ENCODE data around the gene TMOD4.
A peak's percentile ranks its signal among the peaks of the same experiment; 100 is the strongest.
"Not testable (repeated sequence)": the region's sequence is repeated elsewhere in the genome, so short reads cannot be mapped to it uniquely, and the experiment has no call there.

TMOD4 gene

GRCh38 chr1:151175863-151176262 is at the start of gene TMOD4:
TMOD4 (minus strand) TSS chr1:151175981; CDS start chr1:151174875, 1,106 bp downstream.
- Mint-ChIP-seq H3K27me3 (no peaks in the 10 kb centered on the region), H3K36me3 (ENCODE audit: low read depth) (peaks cover 90% of the 10 kb centered on the region), H3K4me1 (ENCODE audit: low read depth) (peaks cover 13% of the 10 kb centered on the region), H3K9me3 (no peaks in the 10 kb centered on the region), H3K27ac (peak within 1 kb of the TSS; percentile 26), H3K4me3 (no peak within 1 kb of the TSS)
- intact Hi-C loops (cut with micrococcal nuclease) = no loop called here

GRCh38 chr1:151222130-151222529 is 46.3 kb upstream of the TMOD4 start:
- Mint-ChIP-seq H3K27me3 (no peaks in the 10 kb centered on the region), H3K27ac (no peak overlapping the region), H3K9me3 (no peaks in the 10 kb centered on the region), H3K36me3 (ENCODE audit: low read depth) (peaks cover 89% of the 10 kb centered on the region), H3K4me3 (no peak overlapping the region), H3K4me1 (ENCODE audit: low read depth) (no peaks in the 10 kb centered on the region)
- intact Hi-C loops (cut with micrococcal nuclease) = no loop called here

GRCh38 chr1:151221616-151222015 is 45.8 kb upstream of the TMOD4 start:
- H3K27me3 Mint-ChIP-seq = no peaks in the 10 kb centered on the region
- no peak overlapping the region for H3K27ac Mint-ChIP-seq
- peaks cover 1% of the 10 kb centered on the region for H3K4me1 Mint-ChIP-seq (ENCODE audit: low read depth)
- H3K4me3 Mint-ChIP-seq = no peak overlapping the region
- intact Hi-C loops (cut with micrococcal nuclease) = no loop called here
- no peaks in the 10 kb centered on the region for H3K9me3 Mint-ChIP-seq
- H3K36me3 Mint-ChIP-seq (ENCODE audit: low read depth) = peaks cover 85% of the 10 kb centered on the region

GRCh38 chr1:151213560-151213959 is 37.8 kb upstream of the TMOD4 start:
- Mint-ChIP-seq H3K4me3 (no peak overlapping the region), H3K9me3 (no peaks in the 10 kb centered on the region), H3K4me1 (ENCODE audit: low read depth) (peaks cover 24% of the 10 kb centered on the region), H3K27ac (peak overlapping the region; percentile 12), H3K27me3 (no peaks in the 10 kb centered on the region), H3K36me3 (ENCODE audit: low read depth) (peaks cover 83% of the 10 kb centered on the region)
- intact Hi-C loops (cut with micrococcal nuclease) = no loop called here

GRCh38 chr1:151211972-151212705 is 36.4 kb upstream of the TMOD4 start:
- intact Hi-C loops (cut with micrococcal nuclease) = no loop called here
- Mint-ChIP-seq H3K27ac (peak overlapping the region; percentile 54), H3K9me3 (no peaks in the 10 kb centered on the region), H3K27me3 (no peaks in the 10 kb centered on the region), H3K36me3 (ENCODE audit: low read depth) (peaks cover 88% of the 10 kb centered on the region), H3K4me3 (no peak overlapping the region), H3K4me1 (ENCODE audit: low read depth) (peaks cover 24% of the 10 kb centered on the region)

- Mint-ChIP-seq H3K36me3 (ENCODE audit: low read depth) (peaks cover 92% of the 10 kb centered on the region), H3K4me3 (no peak overlapping the region), H3K27me3 (no peaks in the 10 kb centered on the region), H3K27ac (peak overlapping the region; percentile 54), H3K4me1 (ENCODE audit: low read depth) (peaks cover 20% of the 10 kb centered on the region), H3K9me3 (no peaks in the 10 kb centered on the region)
- intact Hi-C loops (cut with micrococcal nuclease) = no loop called here
Observed at GRCh38 chr1:151210830-151211229, 35.0 kb upstream of the TMOD4 start.

- H3K9me3 Mint-ChIP-seq; H3K27me3 Mint-ChIP-seq; H3K27ac Mint-ChIP-seq; intact Hi-C loops (cut with micrococcal nuclease); H3K4me3 Mint-ChIP-seq: not testable (repeated sequence)
- Mint-ChIP-seq H3K4me1 (ENCODE audit: low read depth) (peaks cover 25% of the 10 kb centered on the region), H3K36me3 (ENCODE audit: low read depth) (peaks cover 73% of the 10 kb centered on the region)
Observed at GRCh38 chr1:151205381-151205965, 29.7 kb upstream of the TMOD4 start.

GRCh38 chr1:151199873-151200581 is 24.2 kb upstream of the TMOD4 start:
- intact Hi-C loops (cut with micrococcal nuclease) = loop anchor here (2.0 kb wide), 1 partner anchor 55 kb away; the partner anchor contains the start of gene PSMD4
- peaks cover 45% of the 10 kb centered on the region for H3K36me3 Mint-ChIP-seq (ENCODE audit: low read depth)
- no peaks in the 10 kb centered on the region for H3K9me3 Mint-ChIP-seq
- H3K4me1 Mint-ChIP-seq (ENCODE audit: low read depth) = peaks cover 42% of the 10 kb centered on the region
- H3K27ac Mint-ChIP-seq = peak overlapping the region; percentile 98
- H3K27me3 Mint-ChIP-seq = peaks cover 1% of the 10 kb centered on the region
- H3K4me3 Mint-ChIP-seq = peak overlapping the region; percentile 97

- no peaks in the 10 kb centered on the region for H3K9me3 Mint-ChIP-seq
- peaks cover 34% of the 10 kb centered on the region for H3K36me3 Mint-ChIP-seq (ENCODE audit: low read depth)
- intact Hi-C loops (cut with micrococcal nuclease) = loop anchor here (2.0 kb wide), 1 partner anchor 56 kb away; the partner anchor contains the start of gene PSMD4
- H3K27me3 Mint-ChIP-seq = peaks cover 1% of the 10 kb centered on the region
- H3K4me3 Mint-ChIP-seq = peak within 1 kb of the TSS; percentile 97
- H3K4me1 Mint-ChIP-seq (ENCODE audit: low read depth) = peaks cover 42% of the 10 kb centered on the region
- H3K27ac Mint-ChIP-seq = peak within 1 kb of the TSS; percentile 98
Observed at GRCh38 chr1:151198254-151199127, 22.7 kb upstream of the TMOD4 start, which contains the start of gene PIP5K1A. PIP5K1A (plus strand) TSS chr1:151198552; CDS start chr1:151198997, 445 bp downstream.

GRCh38 chr1:151197863-151198253 is 22.1 kb upstream of the TMOD4 start:
- H3K36me3 Mint-ChIP-seq (ENCODE audit: low read depth) = peaks cover 28% of the 10 kb centered on the region
- H3K4me1 Mint-ChIP-seq (ENCODE audit: low read depth) = peaks cover 42% of the 10 kb centered on the region
- peak overlapping the region; percentile 97 for H3K4me3 Mint-ChIP-seq
- intact Hi-C loops (cut with micrococcal nuclease) = loop anchor here (2.0 kb wide), 1 partner anchor 57 kb away; the partner anchor contains the start of gene PSMD4
- H3K9me3 Mint-ChIP-seq = no peaks in the 10 kb centered on the region
- H3K27me3 Mint-ChIP-seq = peaks cover 1% of the 10 kb centered on the region
- H3K27ac Mint-ChIP-seq = peak overlapping the region; percentile 98

GRCh38 chr1:151196292-151196800 is 20.6 kb upstream of the TMOD4 start:
- intact Hi-C loops (cut with micrococcal nuclease) = no loop called here
- Mint-ChIP-seq H3K36me3 (ENCODE audit: low read depth) (peaks cover 20% of the 10 kb centered on the region), H3K9me3 (no peaks in the 10 kb centered on the region), H3K27ac (peak overlapping the region; percentile 9), H3K27me3 (peaks cover 4% of the 10 kb centered on the region), H3K4me3 (peak overlapping the region; percentile 35), H3K4me1 (ENCODE audit: low read depth) (peaks cover 29% of the 10 kb centered on the region)

- H3K27ac Mint-ChIP-seq; intact Hi-C loops (cut with micrococcal nuclease); H3K27me3 Mint-ChIP-seq: not testable (repeated sequence)
Observed at GRCh38 chr1:151194894-151195594, 19.3 kb upstream of the TMOD4 start.

GRCh38 chr1:151193856-151194255 is 18.1 kb upstream of the TMOD4 start:
- H3K36me3 Mint-ChIP-seq (ENCODE audit: low read depth) = peaks cover 15% of the 10 kb centered on the region
- H3K9me3 Mint-ChIP-seq = no peaks in the 10 kb centered on the region
- H3K27ac Mint-ChIP-seq = no peak overlapping the region
- intact Hi-C loops (cut with micrococcal nuclease) = no loop called here
- peaks cover 23% of the 10 kb centered on the region for H3K4me1 Mint-ChIP-seq (ENCODE audit: low read depth)
- H3K27me3 Mint-ChIP-seq = peaks cover 4% of the 10 kb centered on the region
- no peak overlapping the region for H3K4me3 Mint-ChIP-seq

More at GRCh38 chr1:151194894-151195594, 19.3 kb upstream of the TMOD4 start:
- Mint-ChIP-seq H3K36me3 (ENCODE audit: low read depth) (peaks cover 20% of the 10 kb centered on the region), H3K4me1 (ENCODE audit: low read depth) (peaks cover 31% of the 10 kb centered on the region)
- not testable (repeated sequence) for H3K4me3 Mint-ChIP-seq, H3K9me3 Mint-ChIP-seq

All from dendritic cell treated with granulocyte-macrophage colony-stimulating factor and Interleukin-4, amounts not matched to agents 40 ng/mL and 50 ng/mL, for 4 days (primary cell).